ENCODE data around the gene UBA52.
"Not testable (repeated sequence)": the region's sequence is repeated elsewhere in the genome, so short reads cannot be mapped to it uniquely, and the experiment has no call there.

The UBA52 gene

GRCh38 chr19:18557411-18558201 is 14.1 kb upstream of the UBA52 start, which contains the start of gene KXD1:
KXD1 (plus strand) TSS chr19:18557870; CDS start chr19:18562057, 4,187 bp downstream.
- peak; percentile 99 for DNase-seq

DNA sequence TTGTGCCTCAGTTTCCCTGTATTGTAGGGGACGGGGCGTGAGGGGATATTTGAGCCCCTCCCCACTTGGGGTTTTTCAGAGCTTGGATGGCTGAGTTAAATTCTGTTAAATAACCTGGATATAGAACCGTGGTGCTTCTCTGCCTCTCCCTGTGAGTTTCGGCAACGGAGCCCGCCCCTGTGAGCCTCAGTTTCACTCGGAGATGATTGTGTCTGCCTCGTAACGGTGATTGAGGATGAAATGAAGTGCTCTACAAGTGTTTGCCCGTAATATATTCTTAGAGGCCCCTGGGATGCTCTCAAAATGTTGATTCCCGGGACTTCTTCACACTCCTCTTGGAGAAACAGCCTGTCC is 13.5 kb upstream of the UBA52 start:
- DNase-seq = no peak

DNA sequence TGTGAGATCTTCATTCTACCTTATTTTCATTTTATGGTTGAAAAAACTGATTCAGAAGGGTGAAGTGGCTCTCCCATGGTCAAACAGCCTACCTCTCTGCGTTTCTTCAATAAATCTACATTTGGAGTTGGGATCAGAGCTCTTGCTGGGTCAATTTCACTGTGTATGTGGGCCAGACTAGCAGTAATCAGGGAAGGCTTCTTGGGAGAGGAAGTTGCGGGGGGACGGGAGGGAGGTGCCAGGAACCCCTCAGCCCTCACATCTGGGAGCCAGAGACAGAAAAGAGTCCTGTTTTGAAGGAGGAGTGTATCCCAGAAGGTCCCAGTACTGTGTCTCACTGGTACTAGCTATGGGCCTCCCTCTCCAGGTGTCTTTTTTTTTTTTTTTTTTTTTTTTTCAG is 13.1 kb upstream of the UBA52 start:
- DNase-seq = no peak

DNA sequence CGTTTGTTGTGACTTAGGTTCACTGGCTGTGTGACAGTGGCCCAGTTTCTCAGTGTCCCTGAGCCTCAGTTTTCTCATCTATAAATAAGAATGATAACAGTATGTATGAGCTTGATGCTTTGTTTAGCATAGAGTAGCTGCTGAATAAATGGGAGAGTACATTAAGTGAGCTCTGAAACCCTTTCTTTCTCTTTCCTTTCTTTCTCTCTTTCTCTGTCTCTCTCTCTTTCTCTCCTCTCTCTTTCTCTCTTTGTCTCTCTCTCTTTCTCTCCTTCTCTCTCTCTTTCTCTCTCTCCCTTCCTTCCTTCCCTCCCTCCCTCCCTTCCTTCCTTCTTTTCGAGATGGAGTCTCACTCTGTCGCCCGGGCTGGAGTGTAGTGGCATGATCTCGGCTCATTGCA is 12.0 kb upstream of the UBA52 start:
- DNase-seq = no peak

- no peak for DNase-seq
Observed at GRCh38 chr19:18562086-18562485, 9.6 kb upstream of the UBA52 start.

DNA sequence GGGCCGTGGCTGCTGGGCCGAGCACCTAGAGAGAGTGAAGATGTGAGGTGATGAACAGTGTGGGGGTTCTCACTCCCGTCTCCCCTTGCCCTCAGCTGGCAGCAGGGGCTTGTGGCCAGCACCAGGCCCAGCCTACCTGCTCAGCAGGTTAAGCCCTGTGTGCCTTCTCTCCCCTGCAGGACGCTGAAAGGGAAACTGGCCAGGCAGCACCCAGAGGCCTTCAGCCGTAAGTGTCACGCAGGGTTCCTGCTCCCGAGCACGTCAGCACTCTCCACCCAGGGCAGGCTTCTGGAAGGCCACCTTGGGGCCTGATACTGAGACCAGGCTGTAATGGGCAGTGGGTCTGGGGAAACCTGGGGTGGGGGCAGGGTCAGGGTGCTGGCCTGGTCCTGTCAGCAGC is 4.7 kb upstream of the UBA52 start:
- no peak for DNase-seq

- no peak for DNase-seq
Observed at GRCh38 chr19:18568367-18568766, 3.3 kb upstream of the UBA52 start.

- DNase-seq = no peak
Observed at GRCh38 chr19:18574691-18575291, 3.1 kb downstream of the UBA52 start.

DNA sequence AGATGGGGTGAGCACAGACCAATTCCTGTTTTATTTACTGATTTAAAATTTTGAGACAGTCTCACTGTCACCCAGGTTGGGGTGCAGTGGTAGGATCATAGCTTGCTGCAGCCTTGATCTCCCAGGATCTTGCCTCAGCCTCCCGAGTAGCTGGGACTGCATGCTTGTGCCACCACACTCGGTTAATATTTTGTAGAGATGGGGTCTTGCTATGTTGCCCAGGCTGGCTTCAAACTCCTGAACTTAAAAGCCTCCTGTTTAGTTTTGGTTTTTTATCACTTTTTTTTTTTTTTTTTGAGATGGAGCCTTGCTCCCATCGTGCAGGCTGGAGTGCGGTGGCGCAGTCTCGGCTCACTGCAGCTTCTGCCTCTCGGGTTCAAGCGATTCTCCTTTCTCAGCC is 4.7 kb downstream of the UBA52 start:
- no peak for DNase-seq

DNA sequence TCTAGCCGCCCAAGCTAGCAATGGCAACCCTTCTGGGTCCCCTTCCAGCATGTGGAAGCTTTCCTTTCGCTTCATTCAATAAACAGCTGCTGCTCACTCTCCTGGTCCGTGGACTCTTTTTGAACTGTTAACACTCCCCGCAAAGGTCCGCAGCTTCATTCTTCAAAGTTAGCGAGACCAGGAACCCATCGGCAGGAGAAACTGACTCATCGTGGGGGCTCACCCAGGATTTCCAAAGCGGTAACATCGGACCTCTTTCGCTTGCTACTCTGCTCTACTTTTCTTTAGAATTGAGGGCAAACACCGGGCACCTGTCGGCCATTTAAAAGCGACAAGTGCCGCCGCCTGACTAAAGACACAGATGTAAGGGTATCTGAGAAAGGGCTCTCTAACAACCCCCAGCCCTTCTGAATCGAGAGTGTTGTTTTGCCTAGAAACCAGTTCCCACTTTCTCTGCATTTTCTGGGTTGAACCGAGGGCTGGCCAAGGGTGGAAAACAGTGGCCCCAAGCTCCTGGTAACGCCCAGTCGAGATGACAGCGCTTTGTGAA is 5.8 kb downstream of the UBA52 start:
- no peak for DNase-seq

- DNase-seq = no peak
Observed at GRCh38 chr19:18580311-18580710, 8.7 kb downstream of the UBA52 start.

- peak; percentile 74 for DNase-seq
Observed at GRCh38 chr19:18586306-18586705, 14.6 kb downstream of the UBA52 start.

- DNase-seq = no peak
Observed at GRCh38 chr19:18587561-18587960, 15.9 kb downstream of the UBA52 start.

DNA sequence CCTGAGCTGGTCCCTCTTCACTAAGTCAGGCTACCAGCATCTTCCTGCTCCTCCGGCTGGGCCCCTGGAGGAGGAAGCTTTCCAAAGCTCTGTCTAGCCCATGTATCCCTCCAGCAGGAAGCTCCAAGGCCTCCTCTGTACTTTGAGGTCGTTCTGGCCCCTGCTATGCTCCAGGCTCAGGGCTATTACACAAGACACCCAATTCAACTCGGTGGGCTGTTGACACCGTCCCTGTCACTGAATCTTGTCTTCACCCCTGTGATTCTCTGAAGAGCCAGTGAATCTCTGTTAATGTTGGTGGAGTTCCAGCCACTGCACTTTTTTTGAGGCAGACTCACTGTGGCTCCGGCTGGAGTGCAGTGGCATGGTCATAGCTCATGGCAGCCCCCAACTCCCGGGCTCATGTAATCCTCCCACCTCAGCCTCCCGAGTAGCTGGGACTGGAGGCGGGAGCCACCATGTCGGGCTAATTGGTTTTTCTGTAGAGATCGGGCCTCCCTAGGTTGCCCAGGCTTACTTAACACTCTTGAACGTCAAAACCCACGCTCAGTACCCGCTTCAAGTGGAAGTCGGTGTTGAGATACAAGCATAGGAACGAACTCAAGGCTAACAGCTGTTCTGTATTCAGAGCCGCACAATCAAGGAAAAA is 16.4 kb downstream of the UBA52 start:
- DNase-seq = no peak

GRCh38 chr19:18588611-18589379 is 17.1 kb downstream of the UBA52 start, which contains the start of gene REX1BD:
REX1BD (plus strand) TSS chr19:18588798; CDS start chr19:18588802, 4 bp downstream.
- DNase-seq = peak; percentile 91

- DNase-seq = peak; percentile 67
Observed at GRCh38 chr19:18589380-18590272, 18.0 kb downstream of the UBA52 start.

- DNase-seq = peak; percentile 38
Observed at GRCh38 chr19:18590273-18591272, 18.9 kb downstream of the UBA52 start.

DNA sequence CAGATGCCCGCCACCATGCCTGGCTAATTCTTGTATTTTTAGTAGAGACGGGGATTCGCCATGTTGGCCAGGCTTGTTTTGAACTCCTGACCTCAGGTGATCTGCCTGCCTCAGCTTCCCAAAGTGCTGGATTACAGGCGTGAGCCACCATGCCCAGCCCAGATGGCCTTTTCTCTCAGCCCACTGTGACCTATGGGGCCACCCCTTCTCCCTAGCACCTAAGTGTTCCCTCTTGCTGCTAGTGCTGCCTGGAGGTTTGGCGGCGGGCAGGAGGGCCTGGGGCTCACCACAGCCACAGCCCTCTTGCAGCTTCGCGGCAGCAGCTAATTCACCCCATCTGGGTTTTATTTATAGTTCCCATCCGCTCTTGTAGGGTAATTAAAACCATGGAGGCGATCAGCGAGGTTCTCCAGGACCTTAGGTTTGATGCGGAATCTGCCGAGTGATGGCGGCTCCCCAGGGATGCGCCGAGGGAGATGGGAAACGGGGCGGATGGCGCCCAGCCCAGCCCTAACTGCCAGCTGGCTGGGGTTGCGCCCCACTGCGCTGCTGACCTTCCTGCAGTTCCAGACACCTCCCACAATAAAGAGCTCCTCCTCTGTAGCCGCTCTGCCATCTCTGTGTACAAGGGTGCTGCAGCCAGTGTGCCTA is 20.2 kb downstream of the UBA52 start:
- DNase-seq = no peak

GRCh38 chr19:18592732-18593131 is 21.1 kb downstream of the UBA52 start:
- DNase-seq = not testable (repeated sequence)

All from suppressor macrophage treated with lipopolysaccharide for 4 hours (primary cell).